Erythroblast (primary cell): ENCODE results near the gene LSM14A.

Experiments
- GATA1 ChIP-seq: IDR thresholded peaks from 2 replicates; pipeline ENCODE4 v1.6.1; 2011; ENCODE audit warnings: low read depth, mild to moderate bottlenecking, control low read depth, low read length, moderate library complexity
- POLR2A ChIP-seq: IDR thresholded peaks from 2 replicates; pipeline ENCODE4 v1.6.1; 2011; ENCODE audit warnings: mild to moderate bottlenecking, low read length

- no peak for TF ChIP-seq POLR2A
- TF ChIP-seq GATA1: no peak
Observed at GRCh38 chr19:34201133-34201532, 28.8 kb downstream of the LSM14A start.
